Measurements from ENCODE around the gene ANKRD11.

Gene ANKRD11

GRCh38 chr16:89373355-89374110, 116.8 kb downstream of the ANKRD11 start:
- no peak overlapping the region for H3K4me3 ChIP-seq (replicated peaks; ENCODE audit: low read depth, low read length)
- no peak for DNase-seq (ENCODE audit: extremely low read depth, low read depth)
- TF ChIP-seq, protein P1, sequence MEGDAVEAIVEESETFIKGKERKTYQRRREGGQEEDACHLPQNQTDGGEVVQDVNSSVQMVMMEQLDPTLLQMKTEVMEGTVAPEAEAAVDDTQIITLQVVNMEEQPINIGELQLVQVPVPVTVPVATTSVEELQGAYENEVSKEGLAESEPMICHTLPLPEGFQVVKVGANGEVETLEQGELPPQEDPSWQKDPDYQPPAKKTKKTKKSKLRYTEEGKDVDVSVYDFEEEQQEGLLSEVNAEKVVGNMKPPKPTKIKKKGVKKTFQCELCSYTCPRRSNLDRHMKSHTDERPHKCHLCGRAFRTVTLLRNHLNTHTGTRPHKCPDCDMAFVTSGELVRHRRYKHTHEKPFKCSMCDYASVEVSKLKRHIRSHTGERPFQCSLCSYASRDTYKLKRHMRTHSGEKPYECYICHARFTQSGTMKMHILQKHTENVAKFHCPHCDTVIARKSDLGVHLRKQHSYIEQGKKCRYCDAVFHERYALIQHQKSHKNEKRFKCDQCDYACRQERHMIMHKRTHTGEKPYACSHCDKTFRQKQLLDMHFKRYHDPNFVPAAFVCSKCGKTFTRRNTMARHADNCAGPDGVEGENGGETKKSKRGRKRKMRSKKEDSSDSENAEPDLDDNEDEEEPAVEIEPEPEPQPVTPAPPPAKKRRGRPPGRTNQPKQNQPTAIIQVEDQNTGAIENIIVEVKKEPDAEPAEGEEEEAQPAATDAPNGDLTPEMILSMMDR (IDR thresholded peaks at IDR 0.05; ENCODE audit: low read depth, low read length, missing control alignments) = no peak

GRCh38 chr16:89371968-89372634, 118.3 kb downstream of the ANKRD11 start:
- H3K4me3 ChIP-seq (replicated peaks; ENCODE audit: low read depth, low read length) = no peak overlapping the region
- TF ChIP-seq, protein P1 (IDR thresholded peaks at IDR 0.05; ENCODE audit: low read depth, low read length, missing control alignments) = no peak
- DNase-seq (ENCODE audit: extremely low read depth, low read depth) = no peak

GRCh38 chr16:89371386-89371785, 119.0 kb downstream of the ANKRD11 start:
- no peak for DNase-seq (ENCODE audit: extremely low read depth, low read depth)
- TF ChIP-seq, protein P1 (IDR thresholded peaks at IDR 0.05; ENCODE audit: low read depth, low read length, missing control alignments) = no peak
- H3K4me3 ChIP-seq (replicated peaks; ENCODE audit: low read depth, low read length) = no peak overlapping the region

GRCh38 chr16:89370601-89371000, 119.8 kb downstream of the ANKRD11 start:
- no peak for DNase-seq (ENCODE audit: extremely low read depth, low read depth)
- TF ChIP-seq, protein P1 (IDR thresholded peaks at IDR 0.05; ENCODE audit: low read depth, low read length, missing control alignments) = no peak
- H3K4me3 ChIP-seq (replicated peaks; ENCODE audit: low read depth, low read length) = no peak overlapping the region

DNA sequence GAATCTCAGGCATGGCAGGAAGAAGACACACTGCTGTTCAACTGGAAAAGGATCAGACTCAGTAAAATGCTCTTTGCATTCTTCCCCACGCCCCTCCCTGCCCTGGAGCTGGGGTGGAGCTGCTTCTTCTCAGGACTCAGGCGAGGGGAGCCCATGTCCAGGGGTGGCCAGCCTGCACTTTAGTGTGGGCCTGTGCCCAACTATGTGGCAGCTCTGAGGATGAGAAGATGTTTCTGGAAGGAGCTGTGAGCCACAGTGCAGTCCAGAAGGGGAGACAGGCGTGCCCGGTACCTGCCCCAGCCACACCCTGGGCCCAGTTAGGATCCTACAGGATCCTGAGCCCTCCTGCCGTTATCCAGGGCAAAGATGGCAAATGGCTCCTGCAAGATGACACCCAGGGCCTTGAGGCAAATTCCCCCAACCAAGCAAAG, 120.3 kb downstream of the ANKRD11 start:
- TF ChIP-seq, protein P1 (IDR thresholded peaks at IDR 0.05; ENCODE audit: low read depth, low read length, missing control alignments) = no peak
- H3K4me3 ChIP-seq (replicated peaks; ENCODE audit: low read depth, low read length) = no peak overlapping the region
- DNase-seq (ENCODE audit: extremely low read depth, low read depth) = no peak

DNA sequence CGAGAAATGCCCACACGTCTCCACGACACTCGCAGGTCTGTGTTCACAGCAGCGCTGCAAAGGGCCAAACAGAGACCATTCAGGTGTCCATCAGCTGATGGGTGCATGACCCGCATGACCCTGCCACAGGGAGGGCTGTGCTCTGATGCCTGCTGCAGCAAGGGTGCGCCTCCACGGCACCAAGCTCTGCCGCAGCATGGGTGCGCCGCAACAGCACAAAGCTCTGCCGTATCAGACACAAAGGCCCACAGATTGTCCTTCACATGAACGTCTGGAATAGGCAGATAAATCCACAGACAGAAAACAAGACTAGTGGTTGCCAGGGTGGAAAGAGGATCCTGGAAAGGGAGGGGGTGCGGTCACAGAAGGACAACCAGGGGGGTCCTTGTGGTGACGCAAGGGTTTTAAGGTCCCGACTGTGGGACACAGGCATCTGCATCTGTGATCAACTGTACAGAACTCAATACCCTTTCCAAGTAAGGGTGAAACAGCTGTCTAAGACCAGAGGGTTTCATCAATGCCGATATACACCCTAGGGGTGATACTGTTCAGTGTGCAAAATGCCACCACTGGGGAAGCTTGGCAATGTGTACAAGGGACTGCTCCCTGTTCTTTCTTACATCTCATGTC, 121.0 kb downstream of the ANKRD11 start:
- TF ChIP-seq, protein P1 (IDR thresholded peaks at IDR 0.05; ENCODE audit: low read depth, low read length, missing control alignments) = no peak
- no peak overlapping the region for H3K4me3 ChIP-seq (replicated peaks; ENCODE audit: low read depth, low read length)
- no peak for DNase-seq (ENCODE audit: extremely low read depth, low read depth)
